Activated CD4-positive, CD25-positive, alpha-beta regulatory T cell treated with anti-CD3 and anti-CD28 coated beads, Interleukin-2, amount 50 U/mL, for 72 hours (primary cell): ENCODE data around the gene ZNF77.
"Not testable (repeated sequence)": the region's sequence is repeated elsewhere in the genome, so short reads cannot be mapped to it uniquely, and the experiment has no call there.

ENCODE experiments used
- DNase-seq: peaks from one replicate; pipeline ENCODE4 v3.0.0; 2021

Gene ZNF77

DNA sequence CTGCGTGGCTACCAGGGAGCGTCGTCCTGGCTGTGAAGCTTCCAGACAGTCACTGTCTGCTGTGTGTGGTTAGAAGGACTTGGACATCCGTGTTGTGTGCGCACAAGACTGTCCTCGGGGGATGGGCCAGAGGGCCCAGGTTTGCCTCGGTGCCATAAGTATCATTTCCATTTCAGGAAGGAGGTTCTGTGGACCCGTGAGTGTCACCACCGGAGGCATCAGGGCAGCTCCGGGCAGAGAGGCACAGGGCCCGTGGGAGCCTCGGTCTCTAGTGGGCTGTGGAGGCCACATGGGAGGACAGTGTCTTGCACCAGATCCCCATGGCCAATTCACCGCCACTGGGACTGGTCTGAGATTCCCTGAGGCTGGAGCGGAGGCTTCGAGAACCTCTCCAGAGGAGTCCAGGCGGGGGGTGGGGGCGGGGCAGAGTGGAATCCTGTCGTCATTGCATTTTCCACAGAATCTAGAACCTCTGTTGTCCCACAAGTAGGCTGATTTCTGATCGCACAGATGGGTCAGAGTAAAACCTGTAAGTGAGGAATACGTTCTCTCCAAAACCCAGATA is 38.1 kb downstream of the ZNF77 start:
- no peak for DNase-seq

GRCh38 chr19:2905918-2906519 is 38.8 kb downstream of the ZNF77 start:
- no peak for DNase-seq

- not testable (repeated sequence) for DNase-seq
Measured at GRCh38 chr19:2903326-2903725, 41.4 kb downstream of the ZNF77 start.

DNA sequence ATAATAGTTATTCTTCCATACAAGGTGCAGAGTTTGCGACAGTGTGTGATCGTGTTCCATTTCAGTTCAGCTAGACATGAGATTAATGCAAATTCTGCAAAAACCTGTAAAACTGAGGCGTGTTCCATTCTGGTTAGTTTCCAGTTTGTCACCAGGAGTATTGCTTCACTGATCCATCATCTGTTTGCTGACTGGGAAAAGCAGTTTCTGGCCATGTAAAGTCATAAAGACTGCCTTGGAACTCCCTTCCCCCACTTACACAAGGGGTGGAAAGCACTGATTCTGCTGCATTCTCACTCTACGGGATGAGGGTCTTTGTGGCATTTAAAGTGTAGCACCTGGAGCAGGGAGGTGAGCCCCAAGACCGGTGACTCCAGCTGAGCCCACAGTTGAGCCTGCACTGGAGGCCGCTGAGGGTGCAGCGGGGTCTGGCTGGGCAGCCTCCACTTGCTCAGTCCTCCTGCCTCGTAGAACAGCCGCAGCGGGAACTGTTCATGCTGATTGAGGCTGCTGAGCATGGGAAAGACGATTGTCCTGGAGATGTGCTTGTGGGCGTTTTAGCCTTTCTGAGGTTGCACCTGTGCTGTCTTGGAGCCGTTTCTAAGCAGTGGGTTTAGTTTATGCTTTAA is 42.1 kb downstream of the ZNF77 start:
- no peak for DNase-seq

DNA sequence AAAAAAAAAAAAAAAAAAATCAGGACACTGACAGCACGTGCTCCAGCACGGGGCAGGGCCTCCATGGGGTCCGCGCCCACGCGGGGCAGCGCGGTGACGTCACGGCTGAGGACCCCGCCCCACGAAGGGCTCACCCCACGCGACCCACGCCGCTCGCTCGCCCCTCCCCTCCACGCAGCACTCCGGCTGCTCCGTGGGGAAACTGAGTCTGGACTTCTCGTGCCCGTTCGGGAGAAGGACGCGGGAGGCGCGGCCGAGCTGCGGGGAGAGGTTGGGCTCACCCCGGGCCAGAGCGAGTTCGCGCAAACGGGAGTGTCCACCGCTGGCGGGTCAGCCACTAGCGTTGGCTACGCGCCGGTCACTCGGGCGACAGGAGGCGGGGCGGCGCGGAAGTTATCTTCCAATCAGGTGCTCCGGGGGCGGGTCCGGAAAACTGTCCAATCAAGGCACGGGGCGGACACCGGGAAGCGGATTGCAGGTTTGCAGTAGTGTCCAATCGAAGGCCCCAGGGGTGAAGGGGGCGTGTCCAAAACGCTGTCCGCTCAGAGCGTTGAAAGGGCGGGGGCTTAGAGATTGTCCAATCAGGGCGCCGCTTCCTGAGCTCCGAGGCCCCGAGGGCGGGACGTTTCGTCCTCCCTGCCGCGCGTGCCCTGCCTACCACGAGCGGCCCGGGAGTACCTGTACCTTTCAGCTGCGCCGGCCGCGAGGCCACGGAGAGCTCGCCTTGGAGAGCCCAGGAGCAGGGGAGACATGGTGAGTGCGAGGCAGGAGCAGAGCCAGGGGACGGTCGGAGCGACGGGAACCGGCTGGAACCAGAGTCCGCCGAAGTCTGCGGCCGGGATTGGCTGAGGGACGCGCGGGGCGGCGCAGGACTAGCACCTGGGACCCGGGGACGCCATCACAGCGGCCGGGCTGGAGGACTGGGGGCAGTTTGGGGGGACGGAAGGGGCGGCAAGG is 44.2 kb downstream of the ZNF77 start, which contains the start of gene ZNF57:
ZNF57 (plus strand) TSS at position 633 of the 957 bp plus-strand sequence; CDS start at position 751, 118 bp downstream.
- peak; percentile 98 for DNase-seq

- DNase-seq, result no peak
Measured at GRCh38 chr19:2896694-2897093, 48.1 kb downstream of the ZNF77 start.

- not testable (repeated sequence) for DNase-seq
Measured at GRCh38 chr19:2890531-2890930, 54.2 kb downstream of the ZNF77 start.

DNA sequence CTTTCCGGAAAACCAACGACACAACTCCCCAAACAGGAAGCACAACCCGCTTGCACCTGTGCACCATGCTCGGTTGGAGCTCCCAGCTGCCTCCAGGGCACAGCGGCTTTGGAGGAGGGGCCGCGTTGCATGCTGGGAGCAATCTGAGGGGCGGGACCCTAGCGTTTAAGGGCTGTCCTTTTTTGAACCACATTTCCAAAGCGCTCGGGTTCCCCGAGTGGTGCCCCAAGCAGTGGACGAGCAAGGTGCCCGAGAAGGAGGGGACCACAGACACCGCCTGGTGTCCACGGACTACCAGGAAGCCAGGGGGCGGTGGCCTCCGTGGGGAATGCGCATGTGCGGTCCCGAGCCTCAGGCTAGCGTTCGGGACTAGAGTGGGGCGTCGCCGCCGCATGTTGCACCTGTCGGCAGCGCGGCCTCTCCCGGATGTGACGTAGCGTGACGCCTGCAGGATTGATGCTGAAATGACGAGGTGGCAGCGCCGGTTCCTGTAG is 56.0 kb downstream of the ZNF77 start:
- DNase-seq, result peak; percentile 56

GRCh38 chr19:2887391-2887914 is 57.3 kb downstream of the ZNF77 start:
- DNase-seq, result no peak

DNA sequence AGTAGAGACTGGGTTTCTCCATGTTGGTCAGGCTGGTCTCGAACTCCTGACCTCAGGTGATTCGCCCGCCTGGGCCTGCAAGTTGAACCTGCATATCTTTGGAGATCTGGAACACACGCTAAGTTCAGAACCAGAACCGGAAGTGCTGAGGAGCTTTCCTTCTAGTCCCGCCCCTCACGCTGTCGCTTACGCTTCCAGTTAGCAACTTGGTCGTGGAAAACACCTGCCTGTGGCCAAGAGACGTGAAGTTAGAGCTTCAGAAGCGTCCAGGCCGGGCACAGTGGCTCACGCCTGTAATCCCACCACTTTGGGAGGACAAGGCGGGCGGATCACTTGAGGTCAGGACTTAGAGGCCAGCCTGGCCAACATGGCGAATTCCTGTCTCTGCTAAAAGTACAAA is 59.0 kb downstream of the ZNF77 start:
- DNase-seq, result no peak

- no peak for DNase-seq
Measured at GRCh38 chr19:2883686-2884439, 60.9 kb downstream of the ZNF77 start.
